ENCODE data around the gene TEX9.

The TEX9 gene

DNA sequence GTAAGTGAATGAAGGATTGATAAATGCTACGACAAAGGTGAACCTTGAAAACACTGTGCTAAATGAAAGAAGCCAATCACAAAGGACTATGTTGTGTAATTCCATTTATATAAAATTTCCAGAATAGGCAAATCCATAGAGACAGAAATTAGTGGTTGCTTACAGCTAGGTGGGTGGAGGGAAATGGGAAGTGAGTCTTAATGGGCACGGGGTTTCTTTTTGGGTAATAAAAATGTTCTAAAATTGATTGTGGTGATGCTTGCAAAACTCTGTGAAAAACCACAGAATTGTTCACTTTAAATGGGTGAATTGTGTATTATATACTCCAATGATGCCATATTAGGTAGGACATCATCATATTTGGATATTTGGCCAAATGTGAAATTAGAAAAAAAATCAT is 20.9 kb upstream of the TEX9 start:
- DNase-seq (ENCODE audit: low read depth) = no peak
- TF ChIP-seq, protein P1, sequence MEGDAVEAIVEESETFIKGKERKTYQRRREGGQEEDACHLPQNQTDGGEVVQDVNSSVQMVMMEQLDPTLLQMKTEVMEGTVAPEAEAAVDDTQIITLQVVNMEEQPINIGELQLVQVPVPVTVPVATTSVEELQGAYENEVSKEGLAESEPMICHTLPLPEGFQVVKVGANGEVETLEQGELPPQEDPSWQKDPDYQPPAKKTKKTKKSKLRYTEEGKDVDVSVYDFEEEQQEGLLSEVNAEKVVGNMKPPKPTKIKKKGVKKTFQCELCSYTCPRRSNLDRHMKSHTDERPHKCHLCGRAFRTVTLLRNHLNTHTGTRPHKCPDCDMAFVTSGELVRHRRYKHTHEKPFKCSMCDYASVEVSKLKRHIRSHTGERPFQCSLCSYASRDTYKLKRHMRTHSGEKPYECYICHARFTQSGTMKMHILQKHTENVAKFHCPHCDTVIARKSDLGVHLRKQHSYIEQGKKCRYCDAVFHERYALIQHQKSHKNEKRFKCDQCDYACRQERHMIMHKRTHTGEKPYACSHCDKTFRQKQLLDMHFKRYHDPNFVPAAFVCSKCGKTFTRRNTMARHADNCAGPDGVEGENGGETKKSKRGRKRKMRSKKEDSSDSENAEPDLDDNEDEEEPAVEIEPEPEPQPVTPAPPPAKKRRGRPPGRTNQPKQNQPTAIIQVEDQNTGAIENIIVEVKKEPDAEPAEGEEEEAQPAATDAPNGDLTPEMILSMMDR (IDR thresholded peaks at IDR 0.05; ENCODE audit: control insufficient read depth, insufficient read depth, low read depth, low read length, missing control alignments) = no peak
- H3K4me3 ChIP-seq (ENCODE audit: control insufficient read depth, low read depth, low read length) = no peak overlapping the region

DNA sequence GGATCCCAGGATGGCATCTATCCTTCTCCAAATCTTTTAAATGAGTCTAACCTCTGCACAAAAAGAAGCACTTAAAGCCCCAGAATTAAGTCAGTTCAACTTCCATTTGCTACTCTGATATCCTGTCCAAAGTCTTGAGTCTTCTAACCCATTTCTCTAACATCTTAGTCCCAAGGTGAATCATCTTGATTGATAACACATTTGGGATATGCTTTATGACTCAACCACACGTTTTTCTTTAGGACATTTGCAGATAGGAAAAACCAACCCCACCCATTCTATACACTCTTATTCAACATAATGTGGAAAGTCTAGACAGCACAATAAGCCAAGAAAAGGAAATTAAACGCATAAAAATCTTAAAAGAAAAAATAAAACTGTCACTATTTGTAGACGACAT is 18.8 kb upstream of the TEX9 start:
- DNase-seq (ENCODE audit: low read depth) = no peak
- TF ChIP-seq, protein P1 (IDR thresholded peaks at IDR 0.05; ENCODE audit: control insufficient read depth, insufficient read depth, low read depth, low read length, missing control alignments) = no peak
- no peak overlapping the region for H3K4me3 ChIP-seq (ENCODE audit: control insufficient read depth, low read depth, low read length)

DNA sequence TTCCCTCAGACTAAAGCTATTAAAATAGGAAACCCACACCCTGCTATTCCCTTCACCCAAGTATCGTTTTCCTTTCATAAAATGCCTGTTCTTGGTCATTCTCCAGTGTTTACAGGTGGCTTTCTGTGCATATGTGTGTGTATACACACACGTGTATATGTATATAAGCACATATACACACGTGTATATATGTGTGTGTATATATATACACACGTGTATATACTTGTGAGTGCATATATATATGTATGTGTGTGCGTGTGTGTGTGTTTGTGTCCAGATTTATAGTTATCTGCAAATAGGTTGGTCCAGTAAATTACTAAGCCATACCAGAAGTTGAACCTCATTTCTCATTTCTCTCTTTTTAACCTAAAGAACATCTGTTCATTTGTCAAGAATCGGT is 15.7 kb upstream of the TEX9 start:
- TF ChIP-seq, protein P1 (IDR thresholded peaks at IDR 0.05; ENCODE audit: control insufficient read depth, insufficient read depth, low read depth, low read length, missing control alignments) = no peak
- H3K4me3 ChIP-seq (ENCODE audit: control insufficient read depth, low read depth, low read length) = no peak overlapping the region
- DNase-seq (ENCODE audit: low read depth) = no peak

DNA sequence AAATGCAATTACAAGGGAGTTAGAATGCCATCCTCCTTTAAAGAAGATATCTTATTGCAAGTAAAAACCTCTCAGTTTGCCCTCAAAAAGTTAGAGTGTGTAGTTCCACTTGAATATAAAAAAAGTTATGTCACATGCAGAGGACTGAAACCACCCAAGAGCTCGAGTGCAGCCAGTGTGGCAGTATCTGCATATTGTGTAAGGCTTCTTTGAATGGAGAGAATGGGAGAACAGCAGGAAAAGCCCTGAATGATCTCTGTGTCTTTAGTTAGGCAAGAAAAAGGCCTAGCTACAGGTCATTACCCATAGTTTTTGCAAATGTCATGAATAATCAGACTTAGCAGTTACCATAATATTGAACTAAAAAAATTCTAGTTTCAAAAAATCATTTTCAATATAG is 13.9 kb upstream of the TEX9 start:
- DNase-seq (ENCODE audit: low read depth) = no peak
- TF ChIP-seq, protein P1 (IDR thresholded peaks at IDR 0.05; ENCODE audit: control insufficient read depth, insufficient read depth, low read depth, low read length, missing control alignments) = no peak
- no peak overlapping the region for H3K4me3 ChIP-seq (ENCODE audit: control insufficient read depth, low read depth, low read length)

DNA sequence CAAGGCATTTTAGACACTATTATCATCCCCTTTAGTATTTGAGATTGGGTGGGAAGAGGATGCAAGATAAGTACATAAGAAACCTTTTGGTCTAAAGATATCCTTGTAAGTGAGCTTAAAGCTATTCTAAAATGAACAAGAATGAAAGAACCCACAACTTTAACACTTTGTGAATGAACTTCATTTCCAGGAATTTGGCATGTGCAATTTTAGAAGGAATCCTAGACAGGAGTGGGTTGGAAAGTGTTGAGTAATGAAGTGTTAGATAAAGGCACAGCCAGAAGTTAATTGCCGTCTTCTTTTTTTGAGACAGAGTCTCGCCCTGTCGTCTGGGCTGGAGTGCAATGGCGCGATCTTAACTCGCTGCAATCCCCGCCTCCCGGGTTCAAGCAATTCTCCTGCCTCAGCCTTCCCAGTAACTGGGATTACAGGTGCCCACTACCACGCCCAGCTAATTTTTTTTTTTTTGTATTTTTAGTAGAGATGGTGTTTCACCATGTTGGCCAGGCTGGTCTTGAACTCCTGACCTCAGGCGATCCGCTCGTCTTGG is 13.2 kb upstream of the TEX9 start:
- no peak overlapping the region for H3K4me3 ChIP-seq (ENCODE audit: control insufficient read depth, low read depth, low read length)
- DNase-seq (ENCODE audit: low read depth) = no peak
- TF ChIP-seq, protein P1 (IDR thresholded peaks at IDR 0.05; ENCODE audit: control insufficient read depth, insufficient read depth, low read depth, low read length, missing control alignments) = no peak

DNA sequence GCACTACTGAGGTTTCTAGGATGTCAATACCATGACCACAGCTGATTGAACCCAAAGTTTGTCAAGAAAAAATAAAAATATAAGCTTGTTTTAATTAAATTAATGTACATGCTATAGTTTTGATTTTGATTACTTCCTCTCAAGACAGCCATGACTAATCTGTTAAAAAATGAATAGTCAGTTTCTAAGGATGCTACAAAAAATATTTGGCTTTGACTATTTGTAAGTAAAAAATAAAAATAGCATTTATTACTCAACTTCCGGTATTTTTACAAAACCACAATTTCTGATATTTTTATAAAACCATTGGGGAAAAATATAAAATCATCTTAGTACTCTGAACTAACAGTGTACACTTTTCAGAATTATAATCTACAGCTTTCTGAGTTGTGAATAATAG is 12.1 kb upstream of the TEX9 start:
- DNase-seq (ENCODE audit: low read depth) = no peak
- TF ChIP-seq, protein P1 (IDR thresholded peaks at IDR 0.05; ENCODE audit: control insufficient read depth, insufficient read depth, low read depth, low read length, missing control alignments) = no peak
- no peak overlapping the region for H3K4me3 ChIP-seq (ENCODE audit: control insufficient read depth, low read depth, low read length)

DNA sequence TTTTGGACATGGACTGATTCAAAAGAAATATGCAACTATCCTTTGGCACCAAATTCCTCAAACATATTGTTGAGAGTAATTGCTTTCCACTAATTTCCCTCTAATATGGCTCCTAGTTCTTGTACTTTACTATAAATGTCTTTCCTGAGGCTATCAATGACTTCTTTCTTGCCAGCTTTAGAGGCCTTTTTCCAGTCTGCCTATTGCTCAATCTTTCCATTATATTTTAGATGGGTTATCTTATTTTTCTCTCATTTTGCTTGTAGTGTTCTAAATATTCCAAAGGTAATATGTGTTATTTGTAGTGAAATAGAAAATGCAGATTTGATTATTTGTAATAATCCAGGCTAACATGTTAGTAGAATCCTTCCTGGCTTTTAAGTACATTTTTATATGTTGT is 11.5 kb upstream of the TEX9 start:
- TF ChIP-seq, protein P1 (IDR thresholded peaks at IDR 0.05; ENCODE audit: control insufficient read depth, insufficient read depth, low read depth, low read length, missing control alignments) = no peak
- no peak overlapping the region for H3K4me3 ChIP-seq (ENCODE audit: control insufficient read depth, low read depth, low read length)
- DNase-seq (ENCODE audit: low read depth) = no peak
